Loucy (cell line): ENCODE results near the gene SRSF4.

ENCODE experiments used
- EZH2phosphoT487 ChIP-seq: fragments of 200-600 bp; IDR thresholded peaks from 2 replicates; pipeline ENCODE4 v1.6.1; 2018; ENCODE audit warnings: antibody characterized with exemption, mild to moderate bottlenecking, moderate library complexity, borderline replicate concordance
- TF ChIP-seq, protein P1 (sequence below): fragments of 200-600 bp; sonication (generic); conservative IDR thresholded peaks from 2 replicates; pipeline ENCODE4 v1.5.1; 2014; ENCODE audit warnings: mild to moderate bottlenecking, antibody characterized with exemption, low read length

- TF ChIP-seq, protein P1, sequence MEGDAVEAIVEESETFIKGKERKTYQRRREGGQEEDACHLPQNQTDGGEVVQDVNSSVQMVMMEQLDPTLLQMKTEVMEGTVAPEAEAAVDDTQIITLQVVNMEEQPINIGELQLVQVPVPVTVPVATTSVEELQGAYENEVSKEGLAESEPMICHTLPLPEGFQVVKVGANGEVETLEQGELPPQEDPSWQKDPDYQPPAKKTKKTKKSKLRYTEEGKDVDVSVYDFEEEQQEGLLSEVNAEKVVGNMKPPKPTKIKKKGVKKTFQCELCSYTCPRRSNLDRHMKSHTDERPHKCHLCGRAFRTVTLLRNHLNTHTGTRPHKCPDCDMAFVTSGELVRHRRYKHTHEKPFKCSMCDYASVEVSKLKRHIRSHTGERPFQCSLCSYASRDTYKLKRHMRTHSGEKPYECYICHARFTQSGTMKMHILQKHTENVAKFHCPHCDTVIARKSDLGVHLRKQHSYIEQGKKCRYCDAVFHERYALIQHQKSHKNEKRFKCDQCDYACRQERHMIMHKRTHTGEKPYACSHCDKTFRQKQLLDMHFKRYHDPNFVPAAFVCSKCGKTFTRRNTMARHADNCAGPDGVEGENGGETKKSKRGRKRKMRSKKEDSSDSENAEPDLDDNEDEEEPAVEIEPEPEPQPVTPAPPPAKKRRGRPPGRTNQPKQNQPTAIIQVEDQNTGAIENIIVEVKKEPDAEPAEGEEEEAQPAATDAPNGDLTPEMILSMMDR, result no peak
- TF ChIP-seq EZH2phosphoT487, result no peak
These were observed 29.7 kb upstream of the SRSF4 start for GRCh38 chr1:29211086-29212030.
